Fibroblast of the aortic adventitia (primary cell): Measurements from ENCODE around the gene RYR3. TPM values are rescaled to one million over a fixed set of nuclear protein-coding genes. Genes with fewer than 3 reads are reported as not detected.

Source experiments
- DNase-seq: peaks from one replicate; pipeline ENCODE4 v3.0.0-alpha.2; 2010; ENCODE audit warnings: low read depth
- H3K4me3 ChIP-seq: 2 replicates; pipeline ENCODE4 v1.5.1; 2011; ENCODE audit warnings: low read depth, mild to moderate bottlenecking, control low read depth, low read length, moderate library complexity
- CTCF ChIP-seq: IDR thresholded peaks from 2 replicates; pipeline ENCODE4 v1.5.1; 2011; ENCODE audit warnings: mild to moderate bottlenecking, low read length, control low read depth, inconsistent platforms; ENCODE audit not compliant: insufficient read depth
- total RNA-seq: library from RNA; depleted of rRNA; stranded (reverse); fragments of >200 nt; gene quantifications from 2 replicates; pipeline ENCODE4 v1.2.3, GENCODE V29; 2012; ENCODE audit warnings: low replicate concordance

RYR3 gene
- total RNA-seq, 1 donor: not detected

GRCh38 chr15:33500432-33501195, 189.8 kb downstream of the RYR3 start:
- TF ChIP-seq CTCF: no peak

GRCh38 chr15:33503681-33504080, 192.9 kb downstream of the RYR3 start:
- TF ChIP-seq CTCF: no peak
- no peak overlapping the region for H3K4me3 ChIP-seq
- DNase-seq: no peak

More at GRCh38 chr15:33500432-33501195, 189.8 kb downstream of the RYR3 start:
- no peak overlapping the region for H3K4me3 ChIP-seq
- DNase-seq: no peak

GRCh38 chr15:33506781-33507296, 196.1 kb downstream of the RYR3 start:
- no peak for DNase-seq
- H3K4me3 ChIP-seq: no peak overlapping the region
- no peak for TF ChIP-seq CTCF

GRCh38 chr15:33508703-33509102, 197.9 kb downstream of the RYR3 start:
- no peak for TF ChIP-seq CTCF
- H3K4me3 ChIP-seq: no peak overlapping the region
- no peak for DNase-seq

GRCh38 chr15:33515121-33515520, 204.4 kb downstream of the RYR3 start:
- no peak for TF ChIP-seq CTCF
- H3K4me3 ChIP-seq: no peak overlapping the region
- no peak for DNase-seq

- no peak overlapping the region for H3K4me3 ChIP-seq
- no peak for DNase-seq
- no peak for TF ChIP-seq CTCF
Measured at GRCh38 chr15:33516563-33516962, 205.8 kb downstream of the RYR3 start.

- no peak for TF ChIP-seq CTCF
- H3K4me3 ChIP-seq: no peak overlapping the region
- no peak for DNase-seq
Measured at GRCh38 chr15:33517944-33518343, 207.2 kb downstream of the RYR3 start.
